K562 (cell line): ENCODE results near the gene COX6B2. TPM values are rescaled to one million over a fixed set of nuclear protein-coding genes. Genes with fewer than 3 reads are reported as not detected.

ENCODE experiments used
- ATAC-seq: fragments of 200-7000 bp; cut with Tn5 transposase; 3 replicates; pipeline ENCODE4 v1.9.1; 2020; ENCODE audit warnings: moderate library complexity
- BruUV-seq: library from RNA; stranded (reverse); fragments of 400-500 nt; replicated peaks from 2 replicates; lab custom pipeline; 2021; lab: Mats Ljungman, UMichigan
- CTCF ChIA-PET: fragments of 300-600 bp; formaldehyde crosslinking; extraction: SDS; loops from one replicate; lab custom pipeline; 2021; ENCODE audit warnings: low intra/inter-chr PET ratio; lab: Yijun Ruan, JAX
- POLR2A ChIA-PET: fragments of 300-600, 350-650 bp; sonication (Branson Sonifier 250); formaldehyde crosslinking; extraction: SDS; loops from one replicate; lab custom pipeline; 2021; ENCODE audit warnings: antibody characterized with exemption, inconsistent platforms; lab: Yijun Ruan, JAX
- DNase-seq, 4 experiments: peaks; one replicate each; pipeline versions ENCODE4 v3.0.0 to v3.0.0-alpha.2; 2011 to 2018; ENCODE audit warnings: low spot score in 3 of 4, mixed read lengths in 3 of 4; ENCODE audit errors: extremely low read depth in 1 of 4
- FAIRE-seq: peaks from 2 replicates; lab custom pipeline; 2011; peaks lifted over from hg19 to GRCh38; lab: Jason Lieb, UNC
- H2AFZ ChIP-seq: 2 replicates; pipeline ENCODE4 v1.6.0; 2011; ENCODE audit warnings: low read depth, low read length, control low read depth, inconsistent platforms
- H3K27ac ChIP-seq: fragments of 200-600 bp; 3 replicates; pipeline ENCODE4 v1.8.0; 2011; ENCODE audit warnings: low read depth, mild to moderate bottlenecking, control low read depth, inconsistent platforms, low read length, moderate library complexity, mixed read lengths; ENCODE audit errors: extremely low read depth
- H3K27me3 ChIP-seq, 2 experiments: fragments of 300-600 bp in 1 of 2; 2 replicates in 1 of 2; 3 replicates in 1 of 2; pipeline versions ENCODE4 v1.6.0 to v1.8.0; 2011; ENCODE audit warnings: inconsistent platforms in 2 of 2, low read length in 2 of 2, mild to moderate bottlenecking in 1 of 2, mixed read lengths in 1 of 2, moderate library complexity in 1 of 2; ENCODE audit not compliant: control insufficient read depth in 2 of 2, insufficient read depth in 2 of 2
- H3K36me3 ChIP-seq: fragments of 300-600 bp; 3 replicates; pipeline ENCODE4 v1.8.0; 2011; ENCODE audit warnings: mild to moderate bottlenecking, low read length, inconsistent platforms; ENCODE audit not compliant: control insufficient read depth, insufficient read depth
- H3K4me1 ChIP-seq, 2 experiments: fragments of 200-600 bp in 1 of 2; replicated peaks in 1 of 2; 2 replicates in 1 of 2; 3 replicates in 1 of 2; pipeline versions ENCODE4 v1.5.1 to v1.8.0; 2011; ENCODE audit warnings: inconsistent platforms in 2 of 2, low read length in 2 of 2, mild to moderate bottlenecking in 1 of 2, mixed read lengths in 1 of 2, moderate library complexity in 1 of 2; ENCODE audit not compliant: control insufficient read depth in 2 of 2, insufficient read depth in 2 of 2
- H3K4me2 ChIP-seq: 2 replicates; pipeline ENCODE4 v1.6.1; 2011; ENCODE audit warnings: low read length, control low read depth, inconsistent platforms, mixed read lengths; ENCODE audit not compliant: insufficient read depth
- H3K4me3 ChIP-seq: fragments of 200-600 bp; sonication (generic), shearing (Covaris generic); 2 replicates; pipeline ENCODE4 v1.5.1; 2016; ENCODE audit warnings: control low read depth, inconsistent platforms
- H3K79me2 ChIP-seq: fragments of 200-600 bp; 3 replicates; pipeline ENCODE4 v1.8.0; 2011; ENCODE audit warnings: low read length, inconsistent platforms; ENCODE audit not compliant: control insufficient read depth, insufficient read depth
- H3K9ac ChIP-seq, 2 experiments: 2 replicates each; pipeline versions ENCODE4 v1.6.0 to v1.6.1; 2011; ENCODE audit warnings: low read depth in 2 of 2, low read length in 2 of 2, control low read depth in 1 of 2, inconsistent platforms in 1 of 2, mild to moderate bottlenecking in 1 of 2, mixed read lengths in 1 of 2; ENCODE audit not compliant: insufficient read depth in 1 of 2
- H3K9me1 ChIP-seq: one replicate; pipeline ENCODE4 v1.6.0; 2011; ENCODE audit warnings: inconsistent platforms, mild to moderate bottlenecking, low read length, moderate library complexity; ENCODE audit not compliant: control insufficient read depth, insufficient read depth
- H3K9me3 ChIP-seq: replicated peaks from 2 replicates; pipeline ENCODE4 v1.5.1; 2011; ENCODE audit warnings: low read depth, low read length, inconsistent platforms; ENCODE audit not compliant: control insufficient read depth, insufficient read depth
- H4K20me1 ChIP-seq: replicated peaks from 2 replicates; pipeline ENCODE4 v1.6.1; 2011; ENCODE audit warnings: low read length, inconsistent platforms, mixed read lengths; ENCODE audit not compliant: control insufficient read depth, insufficient read depth
- DLX4 ChIP-seq: fragments of 250-450 bp; sonication (Bioruptor Pico); IDR thresholded peaks from 2 replicates; pipeline ENCODE4 v1.6.1; 2021; ENCODE audit warnings: mild to moderate bottlenecking
- GABPB2 ChIP-seq: fragments of 250-450 bp; sonication (Bioruptor Pico); conservative IDR thresholded peaks from 2 replicates; pipeline ENCODE4 v1.5.1; 2021; ENCODE audit warnings: mild to moderate bottlenecking
- GATAD2B ChIP-seq: fragments of 450-650 bp; IDR thresholded peaks from 2 replicates; pipeline ENCODE4 v1.6.1; 2017; ENCODE audit warnings: mild to moderate bottlenecking, borderline replicate concordance
- HBP1 ChIP-seq: fragments of 450-650 bp; formaldehyde crosslinking; IDR thresholded peaks from 2 replicates; pipeline ENCODE4 v1.4.0; 2022; ENCODE audit warnings: missing genetic modification characterization
- HMG20B ChIP-seq: fragments of 250-450 bp; sonication (Bioruptor Pico); IDR thresholded peaks from 2 replicates; pipeline ENCODE4 v1.5.0; 2021; ENCODE audit warnings: mild to moderate bottlenecking
- MAX ChIP-seq: sonication (generic); formaldehyde crosslinking; IDR thresholded peaks from 2 replicates; pipeline ENCODE4 v1.9.0; 2022; ENCODE audit warnings: mild to moderate bottlenecking, missing genetic modification reagents
- NCOA1 ChIP-seq: fragments of 450-650 bp; IDR thresholded peaks from 2 replicates; pipeline ENCODE4 v1.6.1; 2016; ENCODE audit warnings: low read depth
- RBM15 ChIP-seq: fragments of 200-400 bp; formaldehyde crosslinking; IDR thresholded peaks from 2 replicates; pipeline ENCODE4 v1.6.1; 2018; ENCODE audit warnings: mild to moderate bottlenecking, low read length, moderate library complexity; ENCODE audit not compliant: insufficient read depth
- RHOXF2B ChIP-seq: fragments of 250-450 bp; sonication (Bioruptor Pico); conservative IDR thresholded peaks from 2 replicates; pipeline ENCODE4 v1.5.1; 2021
- SNIP1 ChIP-seq: fragments of 450-650 bp; IDR thresholded peaks from 2 replicates; pipeline ENCODE4 v1.7.1; 2017; ENCODE audit warnings: low read depth, mild to moderate bottlenecking
- XRCC3 ChIP-seq: fragments of 450-650 bp; IDR thresholded peaks from 2 replicates; pipeline ENCODE4 v1.6.1; 2017; ENCODE audit warnings: mild to moderate bottlenecking, moderate library complexity
- ZNF143 ChIP-seq: sonication (generic); formaldehyde crosslinking; IDR thresholded peaks from 2 replicates; pipeline ENCODE4 v1.9.0; 2022; ENCODE audit warnings: mild to moderate bottlenecking, missing genetic modification reagents
- ZNF217 ChIP-seq: sonication (generic); formaldehyde crosslinking; IDR thresholded peaks from 2 replicates; pipeline ENCODE4 v1.8.0; 2022; ENCODE audit warnings: mild to moderate bottlenecking, missing genetic modification reagents
- ZNF449 ChIP-seq: fragments of 250-450 bp; sonication (Bioruptor Pico); IDR thresholded peaks from 2 replicates; pipeline ENCODE4 v1.8.0; 2022; ENCODE audit warnings: moderate library complexity, mild to moderate bottlenecking, inconsistent platforms
- WGBS: fragments of 100-300 bp; shearing (Covaris generic); methylation state at CpG from one replicate; pipeline ENCODE4 v1.1.6; 2016; ENCODE audit warnings: low coverage, mixed read lengths; ENCODE audit not compliant: insufficient coverage; ENCODE audit errors: missing lambda C conversion rate; 5-methylcytosine and 5-hydroxymethylcytosine counted together
- in situ Hi-C: fragments of 300-500 bp; cut with MboI; formaldehyde crosslinking; loops from 4 replicates; pipeline ENCODE4 v1.15.0; 2018; ENCODE audit warnings: inconsistent platforms, mixed read lengths
- intact Hi-C: fragments of 100-400 bp; cut with micrococcal nuclease; formaldehyde crosslinking; loops from 2 replicates; pipeline ENCODE4 v1.14.2; 2022
- polyA plus RNA-seq, 8 experiments: library from polyadenylated mRNA; depleted of rRNA in 4 of 8; stranded (reverse) in 5 of 8; unstranded in 3 of 8; fragments of >200 nt; fragmentation: Nextera tagmentation in 2 of 8; fragmentation: Illumina TruSeq in 1 of 8; extraction: Ambion mirVana in 2 of 8; extraction: Trizol in 1 of 8; gene quantifications; 2 replicates each; pipeline versions ENCODE4 v1.2.1 to v1.2.3, GENCODE V29; 2011 to 2014; ENCODE audit warnings: inconsistent platforms in 1 of 8, missing spikeins in 1 of 8
- total RNA-seq, 7 experiments: library from RNA; depleted of rRNA in 6 of 7; stranded (reverse); fragments of >200 nt in 6 of 7; fragmentation: Illumina TruSeq in 2 of 7; extraction: Trizol in 2 of 7; gene quantifications; 2 replicates each; pipeline versions ENCODE4 v1.2.1 to v1.2.3, GENCODE V29; 2011 to 2021; ENCODE audit warnings: low replicate concordance in 1 of 7

The COX6B2 gene
- total and polyA plus RNA-seq, 9 of the 15 experiments (the other 6 are each of a cell fraction or from before 2014, with no cell fraction given): 0.40 to 2.5 (median 0.83) TPM

GRCh38 chr19:55311797-55312196, 42.7 kb downstream of the COX6B2 start (continued):
- TF ChIP-seq DLX4 (CRISPR knock-in tag) (no peak), RHOXF2B (CRISPR knock-in tag) (no peak), GATAD2B (no peak)

- CTCF ChIA-PET: no interaction called here
- Histone ChIP-seq H3K4me3 (no peak overlapping the region), H3K9me1 (no peaks in the 10 kb centered on the region), H3K4me2 (no peak overlapping the region), H4K20me1 (no peaks in the 10 kb centered on the region), H3K27ac (no peak overlapping the region), H3K4me1 (peaks cover 9 to 32% of the 10 kb centered on the region in 2 experiments; a peak in 4 of 5 replicates), H3K9me3 (no peaks in the 10 kb centered on the region), H3K36me3 (peaks cover 1% of the 10 kb centered on the region; the same call in 1 of the 3 replicates), H3K9ac (no peak overlapping the region; a peak in 1 of 4 replicates), H3K27me3 (no peaks in the 10 kb centered on the region), H2AFZ (no peak overlapping the region), H3K79me2 (no peaks in the 10 kb centered on the region)
- in situ Hi-C loops: no loop called here
- TF ChIP-seq HMG20B (CRISPR knock-in tag) (no peak), MAX (CRISPR knock-in tag) (no peak), RBM15 (no peak), ZNF449 (no peak), XRCC3 (no peak), NCOA1 (no peak), SNIP1 (no peak), GABPB2 (CRISPR knock-in tag) (no peak), HBP1 (CRISPR knock-in tag) (no peak), ZNF217 (no peak), ZNF143 (CRISPR knock-in tag) (no peak)
- intact Hi-C loops: no loop called here
- ATAC-seq (no peak), DNase-seq (no peak), FAIRE-seq (no peak)
- 57% methylated on average over 9 of the region's 9 CpGs for WGBS
- POLR2A ChIA-PET: interaction anchor here (1.0 to 1.3 kb wide), 2 partner anchors 11 to 77 kb away, joined by 3 to 4 read pairs; no protein-coding TSS in a partner anchor
- no TSS peak for BruUV-seq
Observed at GRCh38 chr19:55311397-55311796, 43.1 kb downstream of the COX6B2 start.
